ENCODE measurements around the gene AQP12A.
"Not testable (repeated sequence)": the region's sequence is repeated elsewhere in the genome, so short reads cannot be mapped to it uniquely, and the experiment has no call there.

The AQP12A gene

GRCh38 chr2:240646900-240647502 lies 44.7 kb upstream of the AQP12A start:
- no peak overlapping the region for H3K27ac ChIP-seq (ENCODE audit: low read depth, low read length, severe bottlenecking)
- peaks cover 7% of the 10 kb centered on the region for H3K9me3 ChIP-seq (ENCODE audit: control insufficient read depth, low read length)
- no peaks in the 10 kb centered on the region for H3K36me3 ChIP-seq (ENCODE audit: control insufficient read depth, insufficient read depth, low read length)
- no peaks in the 10 kb centered on the region for H3K4me1 ChIP-seq (ENCODE audit: control insufficient read depth, insufficient read depth, low read length, poor library complexity, severe bottlenecking)
- no peak overlapping the region for H3K4me3 ChIP-seq (ENCODE audit: extremely low read depth, insufficient read depth, low read length, poor library complexity, severe bottlenecking)
- 84 to 86% methylated on average over 20 to 30 of the region's 30 CpGs for WGBS, 2 experiments (ENCODE audit: insufficient coverage in 2 of 2)

GRCh38 chr2:240647503-240648154 lies 44.0 kb upstream of the AQP12A start:
- Histone ChIP-seq H3K9me3 (ENCODE audit: control insufficient read depth, low read length) (peaks cover 7% of the 10 kb centered on the region), H3K4me3 (ENCODE audit: extremely low read depth, insufficient read depth, low read length, poor library complexity, severe bottlenecking) (no peak overlapping the region), H3K27ac (ENCODE audit: low read depth, low read length, severe bottlenecking) (no peak overlapping the region), H3K4me1 (ENCODE audit: control insufficient read depth, insufficient read depth, low read length, poor library complexity, severe bottlenecking) (no peaks in the 10 kb centered on the region), H3K36me3 (ENCODE audit: control insufficient read depth, insufficient read depth, low read length) (no peaks in the 10 kb centered on the region)
- WGBS, 2 experiments (ENCODE audit: insufficient coverage in 2 of 2), result 90 to 92% methylated on average over 10 to 22 of the region's 22 CpGs

- Histone ChIP-seq H3K9me3 (ENCODE audit: control insufficient read depth, low read length) (peaks cover 7% of the 10 kb centered on the region), H3K4me3 (ENCODE audit: extremely low read depth, insufficient read depth, low read length, poor library complexity, severe bottlenecking) (no peak overlapping the region), H3K4me1 (ENCODE audit: control insufficient read depth, insufficient read depth, low read length, poor library complexity, severe bottlenecking) (no peaks in the 10 kb centered on the region), H3K27ac (ENCODE audit: low read depth, low read length, severe bottlenecking) (no peak overlapping the region), H3K36me3 (ENCODE audit: control insufficient read depth, insufficient read depth, low read length) (no peaks in the 10 kb centered on the region)
- 90 to 92% methylated on average over 4 to 6 of the region's 6 CpGs for WGBS, 2 experiments (ENCODE audit: insufficient coverage in 2 of 2)
These were observed 43.5 kb upstream of the AQP12A start for GRCh38 chr2:240648155-240648649.

DNA sequence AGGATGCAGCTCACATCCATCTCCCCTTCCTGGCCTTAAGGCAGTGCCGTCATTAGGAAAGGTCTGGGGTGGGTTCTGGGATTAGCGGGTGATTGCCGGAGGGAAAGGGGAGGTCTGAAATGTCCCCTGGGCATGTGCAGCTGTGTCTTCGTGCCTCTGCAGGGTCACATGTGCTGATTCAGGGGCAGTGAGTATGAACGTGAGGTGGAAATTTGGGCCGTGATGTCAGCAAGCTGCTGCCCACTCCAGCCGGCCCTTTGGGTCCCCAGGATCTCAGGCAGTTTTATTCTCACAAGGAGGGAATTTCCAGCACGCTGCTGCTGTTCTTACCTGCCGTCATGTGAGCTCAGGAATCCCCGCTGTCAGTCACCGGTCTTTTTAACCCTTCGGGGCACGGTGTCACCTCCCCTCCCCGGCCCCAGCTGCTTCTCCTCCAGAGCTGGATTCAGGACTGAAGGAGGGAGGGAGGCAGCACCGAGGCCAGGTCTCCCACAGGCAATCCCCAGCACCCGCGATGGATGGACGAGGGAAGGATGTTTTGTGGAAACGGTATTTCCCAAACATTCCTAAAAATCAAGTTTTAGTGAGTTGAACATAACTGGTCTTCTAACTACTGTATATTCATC lies 42.9 kb upstream of the AQP12A start:
- H3K9me3 ChIP-seq (ENCODE audit: control insufficient read depth, low read length), result peaks cover 7% of the 10 kb centered on the region
- no peaks in the 10 kb centered on the region for H3K4me1 ChIP-seq (ENCODE audit: control insufficient read depth, insufficient read depth, low read length, poor library complexity, severe bottlenecking)
- no peak overlapping the region for H3K4me3 ChIP-seq (ENCODE audit: extremely low read depth, insufficient read depth, low read length, poor library complexity, severe bottlenecking)
- H3K27ac ChIP-seq (ENCODE audit: low read depth, low read length, severe bottlenecking), result no peak overlapping the region
- 53 to 54% methylated on average over 10 to 14 of the region's 19 CpGs for WGBS, 2 experiments (ENCODE audit: insufficient coverage in 2 of 2)
- no peaks in the 10 kb centered on the region for H3K36me3 ChIP-seq (ENCODE audit: control insufficient read depth, insufficient read depth, low read length)

DNA sequence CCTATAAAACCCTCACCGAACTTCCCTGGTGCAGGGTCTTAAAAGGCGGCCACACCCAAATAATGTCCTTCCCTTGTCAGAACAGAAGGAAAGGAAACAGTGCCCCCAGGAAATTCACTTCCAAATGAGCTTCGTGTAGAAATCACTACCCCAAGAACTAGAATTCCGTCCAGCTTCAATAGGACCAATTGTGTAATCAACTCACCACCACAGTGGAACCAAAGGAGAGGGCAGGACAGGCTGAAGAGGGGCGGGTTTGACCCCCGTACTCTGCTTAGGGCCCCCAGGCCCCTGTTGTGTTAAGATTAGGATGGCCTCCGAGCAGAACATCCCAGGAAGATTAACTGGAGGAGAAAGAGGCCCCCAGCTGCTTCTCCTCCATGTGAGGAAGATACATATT lies 42.3 kb upstream of the AQP12A start:
- peaks cover 7% of the 10 kb centered on the region for H3K9me3 ChIP-seq (ENCODE audit: control insufficient read depth, low read length)
- H3K4me1 ChIP-seq (ENCODE audit: control insufficient read depth, insufficient read depth, low read length, poor library complexity, severe bottlenecking), result no peaks in the 10 kb centered on the region
- H3K27ac ChIP-seq (ENCODE audit: low read depth, low read length, severe bottlenecking), result no peak overlapping the region
- 56 to 73% methylated on average over 4 to 6 of the region's 7 CpGs for WGBS, 2 experiments (ENCODE audit: insufficient coverage in 2 of 2)
- no peak overlapping the region for H3K4me3 ChIP-seq (ENCODE audit: extremely low read depth, insufficient read depth, low read length, poor library complexity, severe bottlenecking)
- H3K36me3 ChIP-seq (ENCODE audit: control insufficient read depth, insufficient read depth, low read length), result no peaks in the 10 kb centered on the region

- H3K27ac ChIP-seq (ENCODE audit: low read depth, low read length, severe bottlenecking), result no peak overlapping the region
- peaks cover 7% of the 10 kb centered on the region for H3K9me3 ChIP-seq (ENCODE audit: control insufficient read depth, low read length)
- WGBS, 2 experiments (ENCODE audit: insufficient coverage in 2 of 2), result 92 to 96% methylated on average over 10 to 11 of the region's 13 CpGs
- no peak overlapping the region for H3K4me3 ChIP-seq (ENCODE audit: extremely low read depth, insufficient read depth, low read length, poor library complexity, severe bottlenecking)
- no peaks in the 10 kb centered on the region for H3K36me3 ChIP-seq (ENCODE audit: control insufficient read depth, insufficient read depth, low read length)
- H3K4me1 ChIP-seq (ENCODE audit: control insufficient read depth, insufficient read depth, low read length, poor library complexity, severe bottlenecking), result no peaks in the 10 kb centered on the region
These were observed 41.3 kb upstream of the AQP12A start for GRCh38 chr2:240650254-240650965.

GRCh38 chr2:240651185-240651584 lies 40.5 kb upstream of the AQP12A start:
- Histone ChIP-seq H3K4me1 (ENCODE audit: control insufficient read depth, insufficient read depth, low read length, poor library complexity, severe bottlenecking) (no peaks in the 10 kb centered on the region), H3K36me3 (ENCODE audit: control insufficient read depth, insufficient read depth, low read length) (no peaks in the 10 kb centered on the region), H3K4me3 (ENCODE audit: extremely low read depth, insufficient read depth, low read length, poor library complexity, severe bottlenecking) (no peak overlapping the region), H3K27ac (ENCODE audit: low read depth, low read length, severe bottlenecking) (no peak overlapping the region), H3K9me3 (ENCODE audit: control insufficient read depth, low read length) (peaks cover 7% of the 10 kb centered on the region)
- 80 to 82% methylated on average over 1 to 2 of the region's 3 CpGs for WGBS, 2 experiments (ENCODE audit: insufficient coverage in 2 of 2)

- WGBS, 2 experiments (ENCODE audit: insufficient coverage in 2 of 2), result 70 to 81% methylated on average over 5 of the region's 10 CpGs
- H3K4me1 ChIP-seq (ENCODE audit: control insufficient read depth, insufficient read depth, low read length, poor library complexity, severe bottlenecking), result no peaks in the 10 kb centered on the region
These were observed 35.5 kb upstream of the AQP12A start for GRCh38 chr2:240655931-240656886.

GRCh38 chr2:240659883-240660282 lies 31.8 kb upstream of the AQP12A start:
- not testable (repeated sequence) for H3K4me1 ChIP-seq (ENCODE audit: control insufficient read depth, insufficient read depth, low read length, poor library complexity, severe bottlenecking); H3K36me3 ChIP-seq (ENCODE audit: control insufficient read depth, insufficient read depth, low read length); H3K27ac ChIP-seq (ENCODE audit: low read depth, low read length, severe bottlenecking); H3K9me3 ChIP-seq (ENCODE audit: control insufficient read depth, low read length); H3K4me3 ChIP-seq (ENCODE audit: extremely low read depth, insufficient read depth, low read length, poor library complexity, severe bottlenecking)
- 87 to 100% methylated on average over 2 to 3 of the region's 7 CpGs for WGBS, 2 experiments (ENCODE audit: insufficient coverage in 2 of 2)

More at GRCh38 chr2:240655931-240656886, 35.5 kb upstream of the AQP12A start:
- Histone ChIP-seq H3K9me3 (ENCODE audit: control insufficient read depth, low read length) (peaks cover 5% of the 10 kb centered on the region), H3K36me3 (ENCODE audit: control insufficient read depth, insufficient read depth, low read length) (no peaks in the 10 kb centered on the region), H3K4me3 (ENCODE audit: extremely low read depth, insufficient read depth, low read length, poor library complexity, severe bottlenecking) (no peak overlapping the region), H3K27ac (ENCODE audit: low read depth, low read length, severe bottlenecking) (no peak overlapping the region)

DNA sequence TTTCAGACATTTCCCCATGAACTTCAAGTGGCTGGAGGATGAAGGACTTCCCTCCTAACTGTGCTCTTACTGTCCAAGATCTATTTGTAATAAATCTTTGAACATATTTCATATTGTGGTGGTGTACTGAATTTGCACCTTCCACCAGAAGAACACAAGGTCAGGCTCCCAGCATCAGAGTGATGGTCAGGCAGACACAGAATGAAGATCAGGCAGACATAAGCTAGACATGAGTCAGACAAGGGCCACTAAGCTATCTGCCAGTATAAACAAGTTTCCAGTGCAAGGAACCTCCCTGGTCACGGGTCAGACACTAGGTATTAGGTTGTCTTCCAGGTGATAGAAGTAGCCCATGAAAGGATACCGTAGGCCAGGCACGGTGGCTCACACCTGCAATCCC lies 29.0 kb upstream of the AQP12A start:
- Histone ChIP-seq H3K9me3 (ENCODE audit: control insufficient read depth, low read length) (no peaks in the 10 kb centered on the region), H3K4me3 (ENCODE audit: extremely low read depth, insufficient read depth, low read length, poor library complexity, severe bottlenecking) (no peak overlapping the region), H3K4me1 (ENCODE audit: control insufficient read depth, insufficient read depth, low read length, poor library complexity, severe bottlenecking) (no peaks in the 10 kb centered on the region), H3K27ac (ENCODE audit: low read depth, low read length, severe bottlenecking) (no peak overlapping the region), H3K36me3 (ENCODE audit: control insufficient read depth, insufficient read depth, low read length) (no peaks in the 10 kb centered on the region)
- WGBS, 2 experiments (ENCODE audit: insufficient coverage in 2 of 2), result 74 to 92% methylated on average over 2 to 3 of the region's 3 CpGs
